ENCODE data around the gene ANKHD1.

GRCh38 chr5:140417235-140417634, 15.6 kb downstream of the ANKHD1 start:
- TF ChIP-seq, protein P1, sequence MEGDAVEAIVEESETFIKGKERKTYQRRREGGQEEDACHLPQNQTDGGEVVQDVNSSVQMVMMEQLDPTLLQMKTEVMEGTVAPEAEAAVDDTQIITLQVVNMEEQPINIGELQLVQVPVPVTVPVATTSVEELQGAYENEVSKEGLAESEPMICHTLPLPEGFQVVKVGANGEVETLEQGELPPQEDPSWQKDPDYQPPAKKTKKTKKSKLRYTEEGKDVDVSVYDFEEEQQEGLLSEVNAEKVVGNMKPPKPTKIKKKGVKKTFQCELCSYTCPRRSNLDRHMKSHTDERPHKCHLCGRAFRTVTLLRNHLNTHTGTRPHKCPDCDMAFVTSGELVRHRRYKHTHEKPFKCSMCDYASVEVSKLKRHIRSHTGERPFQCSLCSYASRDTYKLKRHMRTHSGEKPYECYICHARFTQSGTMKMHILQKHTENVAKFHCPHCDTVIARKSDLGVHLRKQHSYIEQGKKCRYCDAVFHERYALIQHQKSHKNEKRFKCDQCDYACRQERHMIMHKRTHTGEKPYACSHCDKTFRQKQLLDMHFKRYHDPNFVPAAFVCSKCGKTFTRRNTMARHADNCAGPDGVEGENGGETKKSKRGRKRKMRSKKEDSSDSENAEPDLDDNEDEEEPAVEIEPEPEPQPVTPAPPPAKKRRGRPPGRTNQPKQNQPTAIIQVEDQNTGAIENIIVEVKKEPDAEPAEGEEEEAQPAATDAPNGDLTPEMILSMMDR (IDR thresholded peaks at IDR 0.05) = no peak
- no peak for TF ChIP-seq POLR2A (IDR thresholded peaks at IDR 0.05)

Measured in uterus (tissue), 2 donors.